Measurements from ENCODE around the gene AFG3L2.
"Not testable (repeated sequence)": the region's sequence is repeated elsewhere in the genome, so short reads cannot be mapped to it uniquely, and the experiment has no call there.

The AFG3L2 gene

DNA sequence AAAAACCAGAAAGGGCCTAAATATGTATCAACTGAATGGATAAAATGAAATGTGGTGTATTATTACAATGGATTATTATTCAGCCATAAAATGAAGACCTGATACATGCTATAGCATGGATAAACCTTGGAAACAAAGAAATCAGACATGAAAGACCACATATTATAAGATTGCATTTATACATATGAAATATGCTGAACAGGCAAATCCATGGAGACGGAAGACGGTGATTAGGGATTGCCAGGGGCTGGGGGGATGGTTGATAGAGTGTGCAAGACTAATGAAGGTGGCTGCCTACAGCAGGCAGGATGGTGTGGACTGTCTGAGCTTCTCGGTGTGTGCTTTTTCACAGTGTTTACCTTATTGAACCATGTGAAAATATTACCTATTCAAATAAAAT is 11.4 kb upstream of the AFG3L2 start:
- no peak for DNase-seq (ENCODE audit: low read depth)
- TF ChIP-seq, protein P1, sequence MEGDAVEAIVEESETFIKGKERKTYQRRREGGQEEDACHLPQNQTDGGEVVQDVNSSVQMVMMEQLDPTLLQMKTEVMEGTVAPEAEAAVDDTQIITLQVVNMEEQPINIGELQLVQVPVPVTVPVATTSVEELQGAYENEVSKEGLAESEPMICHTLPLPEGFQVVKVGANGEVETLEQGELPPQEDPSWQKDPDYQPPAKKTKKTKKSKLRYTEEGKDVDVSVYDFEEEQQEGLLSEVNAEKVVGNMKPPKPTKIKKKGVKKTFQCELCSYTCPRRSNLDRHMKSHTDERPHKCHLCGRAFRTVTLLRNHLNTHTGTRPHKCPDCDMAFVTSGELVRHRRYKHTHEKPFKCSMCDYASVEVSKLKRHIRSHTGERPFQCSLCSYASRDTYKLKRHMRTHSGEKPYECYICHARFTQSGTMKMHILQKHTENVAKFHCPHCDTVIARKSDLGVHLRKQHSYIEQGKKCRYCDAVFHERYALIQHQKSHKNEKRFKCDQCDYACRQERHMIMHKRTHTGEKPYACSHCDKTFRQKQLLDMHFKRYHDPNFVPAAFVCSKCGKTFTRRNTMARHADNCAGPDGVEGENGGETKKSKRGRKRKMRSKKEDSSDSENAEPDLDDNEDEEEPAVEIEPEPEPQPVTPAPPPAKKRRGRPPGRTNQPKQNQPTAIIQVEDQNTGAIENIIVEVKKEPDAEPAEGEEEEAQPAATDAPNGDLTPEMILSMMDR (IDR thresholded peaks at IDR 0.05; ENCODE audit: low read length, missing control alignments), result no peak
- no peak overlapping the region for H3K4me3 ChIP-seq (replicated peaks; ENCODE audit: low read depth, low read length)

DNA sequence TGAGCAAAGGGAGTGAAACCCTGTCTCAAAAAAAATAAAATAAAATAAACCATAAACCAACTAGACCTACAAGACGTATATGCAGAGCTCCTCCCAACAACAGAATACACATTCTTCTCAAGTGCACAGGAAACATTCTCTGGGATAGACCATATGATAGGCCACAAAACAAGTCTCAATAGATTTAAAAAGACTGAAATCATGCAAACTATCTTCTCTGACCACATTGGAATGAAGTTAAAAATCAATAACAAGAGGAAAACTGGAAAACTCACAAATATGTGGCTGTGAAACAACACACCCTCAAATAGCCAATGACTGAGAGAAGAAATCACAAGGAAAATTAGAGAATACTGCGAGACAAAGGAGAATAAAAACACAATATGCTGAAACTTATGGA is 7.2 kb upstream of the AFG3L2 start:
- no peak for DNase-seq (ENCODE audit: low read depth)
- no peak overlapping the region for H3K4me3 ChIP-seq (replicated peaks; ENCODE audit: low read depth, low read length)
- TF ChIP-seq, protein P1 (IDR thresholded peaks at IDR 0.05; ENCODE audit: low read length, missing control alignments), result no peak

DNA sequence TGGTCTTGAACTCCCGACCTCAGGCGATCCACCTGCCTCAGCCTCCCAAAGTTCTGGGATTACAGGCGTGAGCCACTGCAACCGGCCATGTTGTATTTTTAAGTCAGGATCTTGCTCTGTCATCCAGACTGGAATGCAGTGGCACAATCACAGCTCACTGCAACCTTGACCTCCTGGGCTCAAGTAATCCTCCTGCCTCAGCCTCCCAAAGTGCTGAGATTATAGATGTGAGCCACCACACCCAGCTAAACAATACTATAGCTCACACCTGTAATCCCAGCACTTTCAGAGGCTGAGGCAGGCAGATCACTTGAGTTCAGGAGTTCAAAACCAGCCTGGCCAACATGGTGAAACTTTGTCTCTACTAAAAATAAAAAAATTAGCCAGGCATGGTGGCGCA is 6.7 kb upstream of the AFG3L2 start:
- not testable (repeated sequence) for H3K4me3 ChIP-seq (replicated peaks; ENCODE audit: low read depth, low read length); DNase-seq (ENCODE audit: low read depth)

DNA sequence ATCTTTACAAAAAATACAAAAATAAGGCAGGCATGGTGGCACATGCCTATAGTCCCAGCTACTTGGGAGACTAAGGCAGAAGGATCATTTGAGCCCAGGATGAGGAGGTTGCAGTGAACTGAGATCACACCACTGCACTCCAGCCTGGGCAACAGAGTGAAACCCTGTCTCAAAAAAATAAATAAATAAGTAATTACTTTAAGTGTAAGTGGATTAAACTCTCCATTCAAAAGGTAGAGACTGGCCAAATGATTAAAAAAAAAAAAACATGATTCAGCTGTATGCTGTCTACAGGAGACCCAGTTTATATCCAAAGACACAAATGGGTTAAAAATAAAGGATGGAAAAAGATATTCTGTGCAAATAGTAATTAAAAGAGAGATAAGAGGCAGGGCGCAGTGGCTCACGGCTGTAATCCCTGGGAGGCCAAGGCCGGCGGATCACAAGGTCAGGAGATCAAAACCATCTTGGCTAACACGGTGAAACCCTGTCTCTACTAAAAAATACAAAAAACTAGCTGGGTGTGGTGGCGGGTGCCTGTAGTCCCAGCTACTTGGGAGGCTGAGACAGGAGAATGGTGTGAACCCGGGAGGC is 5.3 kb upstream of the AFG3L2 start:
- H3K4me3 ChIP-seq (replicated peaks; ENCODE audit: low read depth, low read length); DNase-seq (ENCODE audit: low read depth): not testable (repeated sequence)

DNA sequence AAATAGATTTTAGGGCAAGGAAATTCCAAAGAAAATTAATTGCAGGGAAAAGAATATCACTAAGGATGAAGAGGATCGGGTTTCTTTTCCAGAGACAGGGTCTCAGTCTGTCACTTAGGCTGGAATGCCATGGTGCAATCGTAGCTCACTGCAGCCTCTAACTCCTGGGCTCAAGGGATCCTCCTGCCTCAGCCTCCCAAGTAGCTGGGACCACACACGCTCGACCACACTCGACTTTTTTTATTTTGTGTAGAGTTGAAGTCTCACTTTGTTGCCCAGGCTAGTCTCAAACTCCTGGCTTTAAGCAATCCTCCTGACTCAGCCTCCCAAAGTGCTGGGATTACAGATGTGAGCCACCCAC is 1.2 kb upstream of the AFG3L2 start:
- DNase-seq (ENCODE audit: low read depth), result not testable (repeated sequence)
- peak overlapping the region; percentile 60 for H3K4me3 ChIP-seq (replicated peaks; ENCODE audit: low read depth, low read length)

DNA sequence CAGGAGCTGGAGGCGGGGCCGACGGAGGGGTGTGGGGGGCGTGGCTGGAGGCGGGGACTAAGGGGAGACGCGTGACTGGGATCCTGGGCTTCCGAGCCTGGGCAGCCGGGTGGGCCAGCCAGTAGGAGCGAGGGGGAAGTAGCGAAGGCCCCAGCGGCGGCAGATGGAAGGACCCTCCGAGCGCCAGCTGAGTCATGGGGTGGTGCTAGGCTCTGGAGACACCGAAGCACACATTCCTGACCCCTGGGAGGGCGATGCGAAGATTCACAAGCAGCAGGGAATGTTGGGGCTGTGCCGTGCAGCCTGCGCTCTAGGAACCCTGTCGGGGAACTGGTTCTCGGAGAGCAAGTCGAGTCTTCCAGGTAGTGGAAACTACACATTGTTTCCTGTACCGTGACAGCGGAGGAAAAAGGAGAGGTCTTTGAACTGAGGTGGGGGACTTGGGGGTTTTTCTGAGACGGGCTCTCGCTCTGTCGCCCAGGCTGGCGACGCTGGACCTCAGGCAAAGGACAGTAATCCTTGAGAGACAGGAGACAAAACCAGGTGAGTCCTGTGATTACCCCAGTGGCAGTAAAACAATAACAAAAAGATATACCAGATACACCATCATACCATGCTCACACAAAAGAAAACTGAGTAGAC is 650 bp upstream of the AFG3L2 start:
- no peak for DNase-seq (ENCODE audit: low read depth)
- peak overlapping the region; percentile 60 for H3K4me3 ChIP-seq (replicated peaks; ENCODE audit: low read depth, low read length)
- TF ChIP-seq, protein P1 (IDR thresholded peaks at IDR 0.05; ENCODE audit: low read length, missing control alignments), result peak; percentile 10

DNA sequence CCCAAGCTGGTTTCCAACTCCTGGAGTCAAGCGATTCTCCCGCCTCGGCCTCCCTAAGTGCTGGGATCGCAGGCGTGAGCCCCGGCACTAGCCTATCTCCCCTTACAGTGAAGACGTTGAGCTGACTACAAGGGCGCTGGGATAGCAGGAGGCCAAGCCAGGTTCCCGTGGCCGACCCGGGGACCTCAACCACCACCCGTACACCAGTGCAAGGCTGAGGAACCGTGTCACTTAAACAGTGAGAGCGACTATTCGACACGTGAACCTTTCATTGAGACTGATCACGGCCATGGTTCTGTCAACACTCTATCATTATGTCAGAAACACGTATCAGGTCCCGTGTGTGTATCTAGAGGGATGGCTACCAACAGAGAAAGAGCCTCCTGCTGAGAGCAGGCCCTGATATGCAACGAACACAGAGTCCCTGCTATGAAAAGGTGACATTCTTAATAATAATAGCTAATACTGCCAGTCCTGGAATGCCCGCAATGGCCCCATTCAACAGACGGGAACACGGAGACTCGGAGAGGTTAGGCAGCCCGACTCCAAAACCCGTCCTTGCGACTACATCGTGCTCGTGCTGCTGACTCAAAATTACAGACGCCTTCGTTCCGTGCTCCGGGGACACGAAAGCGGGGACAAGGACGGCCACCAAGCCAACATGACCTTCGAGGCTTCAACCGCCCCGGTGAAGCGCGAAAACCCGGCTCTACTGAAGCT is 833 bp downstream of the AFG3L2 start:
- H3K4me3 ChIP-seq (replicated peaks; ENCODE audit: low read depth, low read length), result peak overlapping the region; percentile 76
- TF ChIP-seq, protein P1 (IDR thresholded peaks at IDR 0.05; ENCODE audit: low read length, missing control alignments), result no peak
- peak; percentile 16 for DNase-seq (ENCODE audit: low read depth)

DNA sequence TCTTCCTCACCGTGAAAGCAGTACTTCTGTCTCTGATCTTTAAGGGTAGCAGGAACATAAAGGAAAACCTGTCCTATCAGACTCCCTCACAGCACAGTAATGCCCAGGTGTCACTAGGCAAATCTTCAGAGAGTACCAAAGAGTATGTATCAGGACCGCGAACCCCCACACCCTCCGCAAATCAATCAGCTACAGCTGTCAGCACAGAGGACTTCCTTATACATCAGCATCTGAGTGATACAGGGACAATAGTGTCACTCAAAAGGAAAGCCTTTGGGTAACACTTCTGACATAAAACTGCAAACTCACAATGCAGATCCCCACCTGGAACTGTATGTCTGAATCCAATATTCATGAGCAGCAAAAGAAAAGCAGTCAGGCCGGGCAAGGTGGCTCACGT is 2.6 kb downstream of the AFG3L2 start:
- no peak for DNase-seq (ENCODE audit: low read depth)
- TF ChIP-seq, protein P1 (IDR thresholded peaks at IDR 0.05; ENCODE audit: low read length, missing control alignments), result no peak
- H3K4me3 ChIP-seq (replicated peaks; ENCODE audit: low read depth, low read length), result no peak overlapping the region

All from fibroblast of pulmonary artery (primary cell).